Esophagus muscularis mucosa (tissue), 4 donors: ENCODE results near the gene LRFN5.

Source experiments
- EP300 ChIP-seq: sonication (generic); formaldehyde crosslinking; IDR thresholded peaks from one replicate; pipeline ENCODE4 v1.6.1; 2017; ENCODE audit warnings: antibody characterized with exemption
- POLR2A ChIP-seq: fragments of 450-650 bp; IDR thresholded peaks from one replicate; pipeline ENCODE4 v1.6.1; 2017; ENCODE audit warnings: antibody characterized with exemption, moderate library complexity, mild to moderate bottlenecking, low read depth
- POLR2AphosphoS5 ChIP-seq, 2 donors: sonication (generic); formaldehyde crosslinking; IDR thresholded peaks; one replicate each; pipeline ENCODE4 v1.6.1; 2017; ENCODE audit warnings: antibody characterized with exemption in 2 of 2
- TF ChIP-seq, protein P1 (sequence below), 3 experiments: fragments of 200-600 bp in 2 of 3; fragments of 450-650 bp in 1 of 3; sonication (generic) in 2 of 3; IDR thresholded peaks; one replicate each; pipeline ENCODE4 v1.5.1; 2017 to 2019; ENCODE audit warnings: antibody characterized with exemption in 3 of 3, mild to moderate bottlenecking in 2 of 3, moderate library complexity in 1 of 3

DNA sequence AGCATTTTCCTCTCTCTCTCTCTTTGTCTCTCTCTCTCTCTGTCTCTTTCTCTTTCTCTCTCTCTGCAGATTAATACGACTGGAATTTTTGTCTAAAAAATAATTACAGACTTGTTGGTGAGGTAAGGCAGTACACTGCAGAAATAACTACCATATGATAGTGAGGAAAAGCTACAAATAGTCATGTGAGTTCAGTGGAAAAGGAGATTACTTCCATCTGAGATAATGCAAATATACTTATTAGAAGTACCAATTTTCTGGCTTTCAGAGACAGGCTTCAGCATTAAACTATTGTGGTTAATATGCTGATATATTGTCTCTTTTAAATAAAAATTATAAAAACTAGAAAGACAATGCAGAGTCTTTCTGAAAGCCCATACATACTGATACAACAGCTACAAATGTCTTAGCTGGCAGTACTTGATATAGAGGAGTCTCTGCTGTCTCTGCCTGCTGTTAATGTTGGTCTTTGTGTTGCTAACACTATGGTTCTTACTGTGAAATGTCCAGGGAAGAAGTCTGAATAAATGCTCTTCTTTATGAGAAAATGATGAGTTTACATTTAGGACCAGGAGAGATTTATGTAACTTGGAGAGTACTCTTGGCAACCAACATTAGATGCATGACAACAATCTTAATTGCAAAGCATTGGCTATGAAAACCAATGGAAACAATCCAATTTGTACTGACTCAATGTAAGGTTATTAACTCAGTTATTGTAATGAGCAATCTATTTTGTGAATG, 167.0 kb downstream of the LRFN5 start:
- TF ChIP-seq, protein P1, sequence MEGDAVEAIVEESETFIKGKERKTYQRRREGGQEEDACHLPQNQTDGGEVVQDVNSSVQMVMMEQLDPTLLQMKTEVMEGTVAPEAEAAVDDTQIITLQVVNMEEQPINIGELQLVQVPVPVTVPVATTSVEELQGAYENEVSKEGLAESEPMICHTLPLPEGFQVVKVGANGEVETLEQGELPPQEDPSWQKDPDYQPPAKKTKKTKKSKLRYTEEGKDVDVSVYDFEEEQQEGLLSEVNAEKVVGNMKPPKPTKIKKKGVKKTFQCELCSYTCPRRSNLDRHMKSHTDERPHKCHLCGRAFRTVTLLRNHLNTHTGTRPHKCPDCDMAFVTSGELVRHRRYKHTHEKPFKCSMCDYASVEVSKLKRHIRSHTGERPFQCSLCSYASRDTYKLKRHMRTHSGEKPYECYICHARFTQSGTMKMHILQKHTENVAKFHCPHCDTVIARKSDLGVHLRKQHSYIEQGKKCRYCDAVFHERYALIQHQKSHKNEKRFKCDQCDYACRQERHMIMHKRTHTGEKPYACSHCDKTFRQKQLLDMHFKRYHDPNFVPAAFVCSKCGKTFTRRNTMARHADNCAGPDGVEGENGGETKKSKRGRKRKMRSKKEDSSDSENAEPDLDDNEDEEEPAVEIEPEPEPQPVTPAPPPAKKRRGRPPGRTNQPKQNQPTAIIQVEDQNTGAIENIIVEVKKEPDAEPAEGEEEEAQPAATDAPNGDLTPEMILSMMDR (IDR thresholded peaks at IDR 0.05), result no peak
- TF ChIP-seq POLR2A, result no peak
- no peak for TF ChIP-seq EP300
- no peak for TF ChIP-seq POLR2AphosphoS5 (IDR thresholded peaks at IDR 0.05)
